Mesenchymal stem cell (in vitro differentiated cells and primary cell): ENCODE data around the gene CCN6.

ENCODE experiments used
- DNase-seq: peaks from one replicate; pipeline ENCODE4 v3.0.0-alpha.2; 2013
- H2AFZ ChIP-seq: one replicate; pipeline ENCODE4 v1.6.1; 2013; ENCODE audit warnings: low read depth, mild to moderate bottlenecking, control low read depth, inconsistent platforms, low read length, moderate library complexity
- H2AK5ac ChIP-seq: 2 replicates; pipeline ENCODE4 v1.6.1; 2013; ENCODE audit warnings: low read length, moderate library complexity, mild to moderate bottlenecking, inconsistent platforms; ENCODE audit not compliant: severe bottlenecking
- H2BK120ac ChIP-seq: one replicate; pipeline ENCODE4 v1.6.1; 2013; ENCODE audit warnings: low read depth, mild to moderate bottlenecking, inconsistent platforms, low read length, moderate library complexity
- H2BK12ac ChIP-seq, 2 experiments: one replicate each; pipeline ENCODE4 v1.6.1; 2013; ENCODE audit warnings: inconsistent platforms in 2 of 2, low read length in 2 of 2, mild to moderate bottlenecking in 2 of 2, moderate library complexity in 2 of 2, control low read depth in 1 of 2
- H2BK15ac ChIP-seq: one replicate; pipeline ENCODE4 v1.6.1; 2013; ENCODE audit warnings: mild to moderate bottlenecking, low read depth, inconsistent platforms; ENCODE audit not compliant: poor library complexity, severe bottlenecking
- H2BK5ac ChIP-seq: 2 replicates; pipeline ENCODE4 v1.6.1; 2013; ENCODE audit warnings: low read depth, mild to moderate bottlenecking, low read length, control low read depth, inconsistent platforms; ENCODE audit not compliant: poor library complexity, severe bottlenecking
- H3K14ac ChIP-seq, 2 experiments: one replicate each; pipeline ENCODE4 v1.6.1; 2013; ENCODE audit warnings: inconsistent platforms in 2 of 2, low read length in 2 of 2, control low read depth in 1 of 2, mild to moderate bottlenecking in 1 of 2, moderate library complexity in 1 of 2
- H3K18ac ChIP-seq, 2 experiments: one replicate each; pipeline ENCODE4 v1.6.1; 2013; ENCODE audit warnings: inconsistent platforms in 2 of 2, low read length in 2 of 2, control low read depth in 1 of 2, low read depth in 1 of 2, mild to moderate bottlenecking in 1 of 2
- H3K23ac ChIP-seq, 2 experiments: one replicate each; pipeline ENCODE4 v1.6.1; 2013; ENCODE audit warnings: inconsistent platforms in 2 of 2, low read length in 2 of 2, mild to moderate bottlenecking in 2 of 2, moderate library complexity in 2 of 2, control low read depth in 1 of 2
- H3K27ac ChIP-seq: 2 replicates; pipeline ENCODE4 v1.5.1; 2013; ENCODE audit warnings: mild to moderate bottlenecking, moderate library complexity, low read length, control low read depth, inconsistent platforms; ENCODE audit not compliant: poor library complexity, severe bottlenecking
- H3K27me3 ChIP-seq, 2 experiments: 2 replicates each; pipeline versions ENCODE4 v1.6.1 to v1.7.0; 2013; ENCODE audit warnings: low read length in 2 of 2, mild to moderate bottlenecking in 2 of 2, moderate library complexity in 2 of 2, control low read depth in 1 of 2, inconsistent platforms in 1 of 2; ENCODE audit not compliant: control insufficient read depth in 1 of 2, insufficient read depth in 1 of 2
- H3K36me3 ChIP-seq, 2 experiments: 2 replicates each; pipeline versions ENCODE4 v1.6.1 to v1.7.0; 2013; ENCODE audit warnings: low read length in 2 of 2, control low read depth in 1 of 2, inconsistent platforms in 1 of 2, low read depth in 1 of 2, mild to moderate bottlenecking in 1 of 2; ENCODE audit not compliant: insufficient read depth in 2 of 2, control insufficient read depth in 1 of 2
- H3K4ac ChIP-seq, 2 experiments: one replicate each; pipeline ENCODE4 v1.6.1; 2013; ENCODE audit warnings: inconsistent platforms in 2 of 2, low read length in 2 of 2, mild to moderate bottlenecking in 2 of 2, moderate library complexity in 2 of 2, control low read depth in 1 of 2, low read depth in 1 of 2
- H3K4me1 ChIP-seq: 2 replicates; pipeline ENCODE4 v1.6.1; 2013; ENCODE audit warnings: low read depth, low read length, control low read depth; ENCODE audit not compliant: control insufficient read depth, insufficient read depth
- H3K4me2 ChIP-seq: 2 replicates; pipeline ENCODE4 v1.6.1; 2013; ENCODE audit warnings: low read length, mild to moderate bottlenecking, inconsistent platforms; ENCODE audit not compliant: poor library complexity, severe bottlenecking
- H3K4me3 ChIP-seq, 2 experiments: 2 replicates each; pipeline versions ENCODE4 v1.5.1 to v1.7.0; 2013; ENCODE audit warnings: low read length in 2 of 2, mild to moderate bottlenecking in 2 of 2, control low read depth in 1 of 2, low read depth in 1 of 2; ENCODE audit not compliant: insufficient read depth in 1 of 2
- H3K79me1 ChIP-seq: replicated peaks from 2 replicates; pipeline ENCODE4 v1.6.1; 2013; ENCODE audit warnings: mild to moderate bottlenecking, control low read depth, low read length, inconsistent platforms; ENCODE audit not compliant: poor library complexity, severe bottlenecking
- H3K9ac ChIP-seq: 2 replicates; pipeline ENCODE4 v1.7.0; 2013; ENCODE audit warnings: mild to moderate bottlenecking, low read length, moderate library complexity
- H3K9me3 ChIP-seq: 2 replicates; pipeline ENCODE4 v1.7.0; 2013; ENCODE audit warnings: mild to moderate bottlenecking, low read length; ENCODE audit not compliant: control insufficient read depth
- H4K8ac ChIP-seq: one replicate; pipeline ENCODE4 v1.6.1; 2013; ENCODE audit warnings: inconsistent platforms, mild to moderate bottlenecking, low read length, moderate library complexity
- H4K91ac ChIP-seq: one replicate; pipeline ENCODE4 v1.6.1; 2013; ENCODE audit warnings: mild to moderate bottlenecking, low read length, inconsistent platforms
- WGBS: methylation state at CpG from one replicate; pipeline ENCODE4 v1.1.7; 2013; ENCODE audit warnings: mixed read lengths; 5-methylcytosine and 5-hydroxymethylcytosine counted together

CCN6 gene

DNA sequence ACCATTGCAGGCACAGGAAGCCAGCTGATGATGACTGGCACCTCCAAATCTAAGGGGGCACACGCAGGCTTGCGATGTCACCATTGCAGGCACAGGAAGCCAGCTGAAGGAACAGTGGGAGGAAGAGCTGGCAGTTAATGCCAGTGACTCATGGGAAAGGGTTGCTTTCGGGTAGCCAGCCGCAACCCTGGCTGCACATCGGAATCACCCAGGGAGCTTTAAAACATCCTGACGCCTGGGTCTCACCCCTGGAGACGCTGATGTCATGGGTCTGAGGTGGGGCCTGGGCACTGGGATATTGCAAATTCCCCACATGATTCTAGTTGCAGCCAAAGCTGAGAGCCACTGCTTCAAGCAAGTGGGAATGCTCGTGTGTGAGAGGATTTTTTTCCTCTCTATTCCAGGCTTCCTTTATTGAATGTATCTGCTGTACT lies 16.1 kb upstream of the CCN6 start:
- peak overlapping the region; percentile 75 for H3K27ac ChIP-seq
- peak overlapping the region in 1 of 2 experiments; percentile 43 for H3K4ac ChIP-seq
- no peak overlapping the region for H2AK5ac ChIP-seq
- H2BK5ac ChIP-seq, result no peak overlapping the region
- DNase-seq, result peak; percentile 94
- no peaks in the 10 kb centered on the region for H3K79me1 ChIP-seq
- H3K4me3 ChIP-seq, result peak overlapping the region in 1 of 2 experiments; percentile 46
- peak overlapping the region; percentile 87 for H3K9ac ChIP-seq
- no peak overlapping the region for H4K91ac ChIP-seq
- H2BK12ac ChIP-seq, result peak overlapping the region in 1 of 2 experiments; percentile 73
- H3K18ac ChIP-seq, result peak overlapping the region in 1 of 2 experiments; percentile 47
- no peak overlapping the region for H2BK15ac ChIP-seq
- H2AFZ ChIP-seq, result no peak overlapping the region
- no peaks in the 10 kb centered on the region for H3K27me3 ChIP-seq
- no peak overlapping the region for H3K14ac ChIP-seq
- 19% methylated on average over 7 of the region's 8 CpGs for WGBS
- H3K23ac ChIP-seq, result no peak overlapping the region
- H4K8ac ChIP-seq, result no peak overlapping the region
- peak overlapping the region; percentile 37 for H3K4me2 ChIP-seq
- no peaks in the 10 kb centered on the region for H3K36me3 ChIP-seq
- no peaks in the 10 kb centered on the region for H3K9me3 ChIP-seq
- H3K4me1 ChIP-seq, result peaks cover 12% of the 10 kb centered on the region
- no peak overlapping the region for H2BK120ac ChIP-seq

DNA sequence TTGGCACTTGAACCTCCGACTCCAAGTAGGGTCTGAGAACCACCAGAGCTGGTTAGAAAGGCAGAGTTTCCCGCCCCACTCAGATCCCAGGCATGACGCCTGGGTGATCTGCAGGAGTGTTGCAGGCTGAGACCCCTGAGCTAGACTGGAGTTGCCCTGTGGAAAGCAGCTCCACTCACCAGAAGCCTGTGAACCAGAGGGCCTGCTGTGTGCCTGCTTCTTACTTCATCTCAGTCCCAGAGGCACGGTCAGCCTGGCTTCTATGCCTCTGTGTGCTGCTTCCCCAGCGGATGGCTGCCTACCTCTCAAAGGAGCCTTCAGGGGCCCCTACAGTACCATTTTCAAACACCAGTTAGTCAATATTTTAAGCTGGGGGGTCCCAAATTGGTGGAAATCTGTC lies 15.6 kb upstream of the CCN6 start:
- DNase-seq, result peak; percentile 34
- H3K4ac ChIP-seq, result peak overlapping the region in 1 of 2 experiments; percentile 43
- H3K4me2 ChIP-seq, result peak overlapping the region; percentile 37
- H2AK5ac ChIP-seq, result peak overlapping the region; percentile 43
- no peaks in the 10 kb centered on the region for H3K79me1 ChIP-seq
- peak overlapping the region; percentile 24 for H4K8ac ChIP-seq
- H3K27me3 ChIP-seq, result no peaks in the 10 kb centered on the region
- H2BK5ac ChIP-seq, result peak overlapping the region; percentile 20
- H2BK120ac ChIP-seq, result no peak overlapping the region
- 73% methylated on average over 3 of the region's 5 CpGs for WGBS
- no peak overlapping the region for H3K23ac ChIP-seq
- peak overlapping the region; percentile 7 to 40 for H2BK12ac ChIP-seq
- peak overlapping the region; percentile 71 for H3K27ac ChIP-seq
- peak overlapping the region in 1 of 2 experiments; percentile 46 for H3K4me3 ChIP-seq
- H3K36me3 ChIP-seq, result no peaks in the 10 kb centered on the region
- H3K9me3 ChIP-seq, result no peaks in the 10 kb centered on the region
- H2AFZ ChIP-seq, result peak overlapping the region; percentile 29
- peak overlapping the region; percentile 44 to 47 for H3K18ac ChIP-seq
- H3K14ac ChIP-seq, result peak overlapping the region in 1 of 2 experiments; percentile 5
- no peak overlapping the region for H2BK15ac ChIP-seq
- peak overlapping the region; percentile 43 for H4K91ac ChIP-seq
- peak overlapping the region; percentile 87 for H3K9ac ChIP-seq
- peaks cover 12% of the 10 kb centered on the region for H3K4me1 ChIP-seq

GRCh38 chr6:112038756-112039430 lies 15.0 kb upstream of the CCN6 start:
- Histone ChIP-seq H3K4me2 (no peak overlapping the region), H2BK15ac (no peak overlapping the region), H3K4ac (no peak overlapping the region), H4K8ac (peak overlapping the region; percentile 23), H3K4me1 (peaks cover 12% of the 10 kb centered on the region), H3K9me3 (no peaks in the 10 kb centered on the region), H2AK5ac (peak overlapping the region; percentile 20), H3K23ac (no peak overlapping the region), H3K14ac (no peak overlapping the region), H2BK5ac (no peak overlapping the region), H3K9ac (peak overlapping the region; percentile 87), H3K36me3 (no peaks in the 10 kb centered on the region), H2AFZ (no peak overlapping the region), H2BK120ac (no peak overlapping the region), H4K91ac (no peak overlapping the region), H3K27me3 (no peaks in the 10 kb centered on the region), H3K27ac (no peak overlapping the region), H3K79me1 (no peaks in the 10 kb centered on the region), H3K18ac (peak overlapping the region in 1 of 2 experiments; percentile 16), H2BK12ac (peak overlapping the region; percentile 21 to 79), H3K4me3 (peak overlapping the region in 1 of 2 experiments; percentile 5)
- no peak for DNase-seq
- 94% methylated on average over 14 of the region's 15 CpGs for WGBS

DNA sequence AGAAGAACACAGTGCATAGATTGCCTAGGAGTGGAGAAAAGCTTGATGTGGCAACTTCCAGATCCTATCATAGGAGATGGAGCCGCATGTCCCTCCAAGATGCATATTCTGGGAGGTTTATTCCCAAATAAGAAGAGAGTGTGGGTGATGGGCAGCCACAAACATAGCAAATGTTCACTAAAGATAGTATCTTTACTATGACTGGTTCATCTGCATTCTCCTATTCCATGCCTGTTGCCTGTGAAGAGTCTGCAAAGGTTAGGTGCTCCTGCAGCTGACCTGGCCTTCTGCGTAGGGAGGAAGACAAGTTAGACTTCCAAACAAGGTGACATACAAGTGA lies 14.5 kb upstream of the CCN6 start:
- peak overlapping the region; percentile 23 for H4K8ac ChIP-seq
- H3K27ac ChIP-seq, result no peak overlapping the region
- peak overlapping the region; percentile 20 for H2AK5ac ChIP-seq
- no peak overlapping the region for H2AFZ ChIP-seq
- DNase-seq, result no peak
- H4K91ac ChIP-seq, result no peak overlapping the region
- WGBS, result 71% methylated on average over 2 of the region's 2 CpGs
- H3K27me3 ChIP-seq, result no peaks in the 10 kb centered on the region
- H3K4me1 ChIP-seq, result peaks cover 14% of the 10 kb centered on the region
- H3K4me3 ChIP-seq, result peak overlapping the region in 1 of 2 experiments; percentile 5
- H3K4ac ChIP-seq, result no peak overlapping the region
- H3K9me3 ChIP-seq, result no peaks in the 10 kb centered on the region
- no peak overlapping the region for H3K23ac ChIP-seq
- H3K14ac ChIP-seq, result no peak overlapping the region
- no peak overlapping the region for H2BK5ac ChIP-seq
- H2BK15ac ChIP-seq, result no peak overlapping the region
- H3K4me2 ChIP-seq, result no peak overlapping the region
- no peak overlapping the region for H2BK120ac ChIP-seq
- peak overlapping the region; percentile 87 for H3K9ac ChIP-seq
- no peaks in the 10 kb centered on the region for H3K36me3 ChIP-seq
- H3K18ac ChIP-seq, result no peak overlapping the region
- no peaks in the 10 kb centered on the region for H3K79me1 ChIP-seq
- peak overlapping the region in 1 of 2 experiments; percentile 79 for H2BK12ac ChIP-seq
